ENCODE data around the gene WSCD1.

The WSCD1 gene

GRCh38 chr17:6110088-6110487 is 39.9 kb downstream of the WSCD1 start:
- no peak for DNase-seq

- DNase-seq = no peak
Observed at GRCh38 chr17:6110592-6110991, 40.4 kb downstream of the WSCD1 start.

GRCh38 chr17:6120351-6120750 is 50.2 kb downstream of the WSCD1 start:
- DNase-seq = no peak

GRCh38 chr17:6124856-6125255 is 54.7 kb downstream of the WSCD1 start:
- DNase-seq = no peak

- DNase-seq = no peak
Observed at GRCh38 chr17:6126768-6127167, 56.6 kb downstream of the WSCD1 start.

GRCh38 chr17:6134721-6135120 is 64.5 kb downstream of the WSCD1 start:
- DNase-seq = no peak

GRCh38 chr17:6135236-6135635 is 65.1 kb downstream of the WSCD1 start:
- DNase-seq = no peak

- DNase-seq = no peak
Observed at GRCh38 chr17:6135996-6136395, 65.8 kb downstream of the WSCD1 start.

- DNase-seq = no peak
Observed at GRCh38 chr17:6137716-6138502, 67.7 kb downstream of the WSCD1 start.

- no peak for DNase-seq
Observed at GRCh38 chr17:6138761-6139446, 68.7 kb downstream of the WSCD1 start.

GRCh38 chr17:6139447-6139832 is 69.3 kb downstream of the WSCD1 start:
- no peak for DNase-seq

- no peak for DNase-seq
Observed at GRCh38 chr17:6140188-6140587, 70.0 kb downstream of the WSCD1 start.

GRCh38 chr17:6140728-6141330 is 70.7 kb downstream of the WSCD1 start:
- DNase-seq = no peak

- no peak for DNase-seq
Observed at GRCh38 chr17:6142701-6143100, 72.5 kb downstream of the WSCD1 start.

GRCh38 chr17:6145946-6146345 is 75.8 kb downstream of the WSCD1 start:
- no peak for DNase-seq

- DNase-seq = no peak
Observed at GRCh38 chr17:6147042-6147441, 76.9 kb downstream of the WSCD1 start.

GRCh38 chr17:6153375-6153774 is 83.2 kb downstream of the WSCD1 start:
- no peak for DNase-seq

GRCh38 chr17:6157716-6158115 is 87.5 kb downstream of the WSCD1 start:
- DNase-seq = no peak

GRCh38 chr17:6159541-6160231 is 89.5 kb downstream of the WSCD1 start:
- no peak for DNase-seq

GRCh38 chr17:6160232-6160555 is 90.0 kb downstream of the WSCD1 start:
- no peak for DNase-seq

- DNase-seq = no peak
Observed at GRCh38 chr17:6160911-6161855, 91.0 kb downstream of the WSCD1 start.

GRCh38 chr17:6162216-6162615 is 92.0 kb downstream of the WSCD1 start:
- no peak for DNase-seq

- DNase-seq = no peak
Observed at GRCh38 chr17:6162892-6163291, 92.7 kb downstream of the WSCD1 start.
